Lower lobe of right lung (tissue), 2 donors: ENCODE measurements around the gene JARID2. TPM values are rescaled to one million over a fixed set of nuclear protein-coding genes. Genes with fewer than 3 reads are reported as not detected.
"Not testable (repeated sequence)": the region's sequence is repeated elsewhere in the genome, so short reads cannot be mapped to it uniquely, and the experiment has no call there.

Experiments
- ATAC-seq, 2 donors: fragments of 200-7000 bp; cut with Tn5 transposase; one replicate each; pipeline ENCODE4 v1.9.1; 2020 to 2022; ENCODE audit warnings: mild to moderate bottlenecking in 2 of 2, moderate library complexity in 2 of 2
- DNase-seq: peaks from one replicate; pipeline ENCODE4 v3.0.0-alpha.2; 2020
- H3K27ac ChIP-seq: fragments of 200-600 bp; one replicate; pipeline ENCODE4 v1.8.0; 2022
- H3K27me3 ChIP-seq: fragments of 200-600 bp; one replicate; pipeline ENCODE4 v1.8.0; 2022; ENCODE audit warnings: low read depth
- H3K36me3 ChIP-seq: fragments of 200-600 bp; one replicate; pipeline ENCODE4 v1.8.0; 2022; ENCODE audit warnings: mild to moderate bottlenecking
- H3K4me1 ChIP-seq: fragments of 200-600 bp; one replicate; pipeline ENCODE4 v1.8.0; 2022
- H3K4me3 ChIP-seq: fragments of 200-600 bp; one replicate; pipeline ENCODE4 v1.8.0; 2022; ENCODE audit warnings: mild to moderate bottlenecking
- H3K9me3 ChIP-seq: fragments of 200-600 bp; one replicate; pipeline ENCODE4 v1.8.0; 2022
- CTCF ChIP-seq: fragments of 200-600 bp; IDR thresholded peaks from one replicate; pipeline ENCODE4 v1.8.0; 2022; ENCODE audit warnings: antibody characterized with exemption, mild to moderate bottlenecking
- intact Hi-C: fragments of 100-400 bp; cut with DNase I; formaldehyde crosslinking; loops from one replicate; pipeline ENCODE4 v1.11.0; 2022
- total RNA-seq: library from RNA; stranded (reverse); fragmentation: NEBNext Ultra II Directional; extraction: Animal tissue kit (Norgen Biotek cat#: 25700); gene quantifications from one replicate; pipeline ENCODE4 v1.2.1, GENCODE V29; 2021
- donor health status: DM: no; HTN: yes; CAD: no; lungs with severe emphysema.

The JARID2 gene
- total RNA-seq, 1 donor from 2014 or later, result 16.0 TPM

GRCh38 chr6:15294504-15294903, 48.6 kb downstream of the JARID2 start:
- Histone ChIP-seq H3K9me3 (no peaks in the 10 kb centered on the region), H3K27ac (no peak overlapping the region), H3K36me3 (no peaks in the 10 kb centered on the region), H3K4me1 (peaks cover 38% of the 10 kb centered on the region), H3K27me3 (no peaks in the 10 kb centered on the region), H3K4me3 (no peak overlapping the region)
- intact Hi-C loops, result no loop called here
- ATAC-seq (no peak), DNase-seq (no peak)
- TF ChIP-seq CTCF, result no peak

DNA sequence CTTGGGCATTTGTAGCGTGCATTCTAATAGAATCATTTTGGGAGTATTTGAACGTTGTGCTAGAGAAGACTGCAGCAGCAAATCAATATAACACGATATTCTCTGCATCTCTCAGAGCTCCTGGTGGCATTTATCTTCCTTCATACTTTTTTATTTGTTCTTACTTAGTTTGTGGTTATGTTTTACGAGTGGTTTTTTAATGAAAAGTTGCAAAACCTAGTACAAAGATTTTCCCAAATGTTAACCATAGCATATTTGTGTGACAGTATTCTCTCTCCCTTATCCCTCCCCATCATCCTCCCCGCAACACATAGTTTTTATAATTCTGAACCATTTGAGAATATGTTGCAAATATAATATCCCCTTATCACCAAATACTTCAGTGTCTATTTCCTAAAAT, 50.4 kb downstream of the JARID2 start:
- intact Hi-C loops, result no loop called here
- no peaks in the 10 kb centered on the region for H3K27me3 ChIP-seq
- no peak overlapping the region for H3K27ac ChIP-seq
- DNase-seq (no peak), ATAC-seq (no peak)
- H3K4me3 ChIP-seq, result no peak overlapping the region
- no peaks in the 10 kb centered on the region for H3K9me3 ChIP-seq
- H3K36me3 ChIP-seq, result no peaks in the 10 kb centered on the region
- TF ChIP-seq CTCF, result no peak
- H3K4me1 ChIP-seq, result peaks cover 33% of the 10 kb centered on the region

- no peaks in the 10 kb centered on the region for H3K27me3 ChIP-seq
- no peaks in the 10 kb centered on the region for H3K36me3 ChIP-seq
- intact Hi-C loops, result no loop called here
- no peaks in the 10 kb centered on the region for H3K9me3 ChIP-seq
- ATAC-seq (no peak), DNase-seq (no peak)
- H3K27ac ChIP-seq, result no peak overlapping the region
- no peak overlapping the region for H3K4me3 ChIP-seq
- TF ChIP-seq CTCF, result no peak
- H3K4me1 ChIP-seq, result peaks cover 33% of the 10 kb centered on the region
Measured at GRCh38 chr6:15296735-15297134, 50.9 kb downstream of the JARID2 start.

- H3K36me3 ChIP-seq, DNase-seq, H3K27ac ChIP-seq, intact Hi-C loops, H3K27me3 ChIP-seq, ATAC-seq, H3K4me3 ChIP-seq, H3K9me3 ChIP-seq: not testable (repeated sequence)
- H3K4me1 ChIP-seq, result peaks cover 33% of the 10 kb centered on the region
Measured at GRCh38 chr6:15297167-15297566, 51.3 kb downstream of the JARID2 start.

DNA sequence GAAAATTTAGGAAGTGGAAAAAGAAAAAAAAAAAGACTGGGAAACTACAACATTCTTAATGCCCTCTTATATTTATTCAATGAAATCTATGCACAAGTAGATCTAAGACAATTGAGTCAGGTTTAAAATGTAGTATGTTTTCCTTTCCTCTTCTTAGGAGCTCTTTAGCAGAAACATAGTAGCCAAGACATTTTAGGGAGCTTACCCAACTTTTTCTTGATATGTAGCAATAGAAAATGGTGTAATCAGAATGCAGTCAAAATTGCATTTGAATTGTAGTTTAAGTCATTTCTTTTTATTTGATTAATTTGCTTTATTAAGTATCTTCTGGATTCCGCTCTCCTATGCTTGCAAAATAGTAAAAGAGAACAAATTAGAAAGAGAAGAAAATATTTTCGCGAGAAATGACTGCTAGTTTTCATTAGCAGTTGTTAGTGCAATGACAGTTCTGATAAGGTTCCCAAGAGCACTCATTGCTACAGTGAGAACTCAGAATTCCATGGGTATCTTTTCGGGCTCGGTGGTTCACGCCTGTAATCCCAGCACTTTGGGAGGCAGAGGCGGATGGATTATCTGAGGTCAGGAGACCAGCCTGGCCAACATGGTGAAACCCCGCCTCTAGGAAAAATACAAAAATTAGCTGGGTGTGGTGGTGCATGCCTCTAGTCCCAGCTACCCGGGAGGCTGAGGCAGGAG, 52.2 kb downstream of the JARID2 start:
- intact Hi-C loops, result no loop called here
- Histone ChIP-seq H3K27me3 (no peaks in the 10 kb centered on the region), H3K9me3 (no peaks in the 10 kb centered on the region), H3K36me3 (no peaks in the 10 kb centered on the region), H3K4me3 (no peak overlapping the region), H3K27ac (no peak overlapping the region), H3K4me1 (peaks cover 35% of the 10 kb centered on the region)
- DNase-seq (no peak), ATAC-seq (peak in 1 of 2 donors; percentile 48)
- TF ChIP-seq CTCF, result no peak

DNA sequence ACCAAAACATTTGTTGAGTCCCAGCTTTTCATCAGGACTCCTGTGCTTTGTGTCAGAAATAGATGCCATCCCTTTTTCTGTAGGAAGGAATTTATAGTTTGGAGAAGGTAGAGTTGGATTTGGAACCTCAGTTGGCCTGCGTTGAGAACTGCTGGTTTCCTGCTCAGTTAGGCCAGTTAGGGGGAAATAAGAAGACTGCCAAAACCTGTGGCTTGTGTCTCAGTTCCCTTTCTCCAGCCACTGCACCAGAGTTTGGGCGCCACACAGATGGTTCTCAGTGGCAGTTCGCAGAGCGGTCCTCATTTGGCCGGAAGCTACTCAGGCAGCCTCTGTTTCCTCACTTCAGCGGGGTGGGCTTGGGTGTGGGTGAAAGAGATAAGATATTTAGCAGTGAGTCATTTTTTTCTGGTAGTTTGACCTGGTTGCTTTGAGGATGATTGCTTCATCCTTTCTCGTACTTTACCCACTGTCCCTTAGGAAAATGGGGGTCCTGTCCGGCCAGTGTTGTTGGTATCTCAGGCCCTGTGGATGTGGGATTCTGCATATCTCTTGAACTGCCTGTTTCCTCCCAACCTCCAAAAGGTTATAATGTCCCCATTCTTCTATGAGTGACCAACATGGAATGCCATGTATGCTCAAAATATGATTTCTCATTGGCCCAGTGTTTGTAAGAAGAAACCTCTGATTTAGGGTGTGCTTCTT, 53.7 kb downstream of the JARID2 start:
- no peaks in the 10 kb centered on the region for H3K36me3 ChIP-seq
- H3K27me3 ChIP-seq, result no peaks in the 10 kb centered on the region
- ATAC-seq (peak; percentile 49 to 59), DNase-seq (peak; percentile 56)
- no peak overlapping the region for H3K4me3 ChIP-seq
- peaks cover 40% of the 10 kb centered on the region for H3K4me1 ChIP-seq
- intact Hi-C loops, result no loop called here
- H3K27ac ChIP-seq, result no peak overlapping the region
- H3K9me3 ChIP-seq, result no peaks in the 10 kb centered on the region
- TF ChIP-seq CTCF, result no peak
